Fibroblast of skin of left quadriceps (primary cell): Measurements from ENCODE around the gene TNFRSF8.
A peak's percentile ranks its signal among the peaks of the same experiment; 100 is the strongest.

Source experiments
- DNase-seq, 2 experiments: peaks; one replicate each; pipeline ENCODE4 v3.0.0-alpha.2; 2013; ENCODE audit warnings: low read depth in 2 of 2

TNFRSF8 gene

DNA sequence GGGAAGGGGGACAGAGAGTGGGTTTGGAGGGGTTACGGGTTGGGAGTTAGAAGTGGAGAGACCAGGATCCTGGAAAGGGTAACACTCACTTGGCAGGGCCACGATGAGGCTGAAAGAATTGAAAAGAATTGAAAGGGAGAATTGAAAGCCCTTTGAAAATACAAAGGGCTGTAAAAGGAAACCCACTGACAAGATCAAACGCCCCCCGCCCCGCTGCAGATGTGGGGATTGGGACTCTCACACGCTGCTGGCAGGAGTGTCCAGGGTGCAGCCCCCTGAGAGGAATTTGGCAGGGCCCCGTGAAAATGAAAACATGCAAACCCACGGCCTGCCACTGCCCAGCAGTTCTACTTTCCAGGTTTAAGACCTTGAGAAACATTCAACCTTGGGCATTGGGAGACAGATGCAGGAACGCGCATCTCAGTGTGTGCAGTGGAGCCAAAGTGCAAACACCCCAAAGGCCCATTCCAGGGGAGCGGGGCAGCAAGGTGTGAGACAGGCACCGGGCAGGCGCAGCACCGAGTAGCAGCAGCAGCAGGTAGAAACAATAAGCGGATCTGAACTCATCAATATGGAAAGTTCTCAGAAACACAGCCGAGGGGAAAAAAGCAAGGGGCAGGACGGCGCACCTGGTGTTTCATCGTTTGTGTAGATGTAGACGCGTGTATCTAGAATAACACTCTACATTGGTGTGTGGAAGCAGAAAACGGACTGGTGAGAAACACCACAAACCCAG, 95.4 kb downstream of the TNFRSF8 start:
- DNase-seq, result no peak

- no peak for DNase-seq
Measured at GRCh38 chr1:12159816-12160215, 96.7 kb downstream of the TNFRSF8 start.

DNA sequence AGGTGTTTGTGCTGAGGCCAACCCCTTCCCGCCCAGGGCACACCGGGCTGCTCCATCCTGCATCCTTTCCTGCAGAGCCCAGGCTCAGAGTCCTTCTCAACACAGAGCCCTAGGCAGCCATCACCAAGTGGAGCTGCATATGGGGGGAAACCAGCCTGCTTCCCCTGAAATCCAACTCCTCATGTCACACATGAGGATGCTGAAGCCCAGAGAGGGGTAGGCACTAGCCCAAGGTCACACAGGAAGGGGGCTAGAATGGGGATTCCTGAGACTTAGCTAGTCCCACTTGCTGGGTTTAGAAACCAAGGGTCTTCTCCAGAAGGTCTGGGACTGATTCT, 98.2 kb downstream of the TNFRSF8 start:
- DNase-seq, result no peak

DNA sequence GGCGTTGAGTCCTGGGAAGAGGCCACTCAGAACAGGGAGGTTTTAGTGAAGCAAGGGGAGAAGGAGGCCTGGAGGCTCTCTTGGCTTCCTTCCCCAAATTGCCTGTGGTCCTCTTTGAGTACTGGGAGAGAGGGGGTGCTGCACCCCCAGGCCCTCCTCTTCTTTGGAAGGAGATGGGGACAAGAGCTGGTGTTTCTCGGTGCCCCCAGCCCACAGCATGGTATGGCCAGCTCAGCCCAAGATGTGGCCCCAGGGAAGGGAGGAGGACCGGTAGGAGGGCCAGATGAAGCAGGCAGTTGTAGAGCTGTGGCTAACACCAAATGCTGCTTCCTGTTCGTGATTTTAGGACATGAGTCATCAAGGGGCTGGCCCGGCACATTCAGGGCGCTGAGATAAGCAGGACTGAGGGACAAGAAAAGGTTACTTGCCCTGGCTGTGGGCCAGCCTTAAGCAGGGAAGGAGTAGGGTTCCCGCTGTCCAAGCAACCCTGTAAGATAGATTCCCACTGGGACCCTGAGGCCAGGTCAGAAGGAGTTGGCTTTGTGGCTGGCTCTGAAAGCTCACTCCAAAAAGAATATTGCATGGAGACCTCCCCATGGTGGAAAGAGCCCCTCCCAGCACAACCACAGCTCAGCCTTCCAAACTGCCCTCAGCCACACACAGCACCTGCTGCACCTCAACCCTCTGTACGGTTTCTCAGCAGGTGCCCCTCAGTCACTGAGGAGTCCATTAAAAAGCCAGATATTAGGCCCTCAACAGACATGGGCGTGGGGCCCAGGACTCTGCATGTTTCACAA, 98.8 kb downstream of the TNFRSF8 start:
- peak; percentile 53 to 56 for DNase-seq

DNA sequence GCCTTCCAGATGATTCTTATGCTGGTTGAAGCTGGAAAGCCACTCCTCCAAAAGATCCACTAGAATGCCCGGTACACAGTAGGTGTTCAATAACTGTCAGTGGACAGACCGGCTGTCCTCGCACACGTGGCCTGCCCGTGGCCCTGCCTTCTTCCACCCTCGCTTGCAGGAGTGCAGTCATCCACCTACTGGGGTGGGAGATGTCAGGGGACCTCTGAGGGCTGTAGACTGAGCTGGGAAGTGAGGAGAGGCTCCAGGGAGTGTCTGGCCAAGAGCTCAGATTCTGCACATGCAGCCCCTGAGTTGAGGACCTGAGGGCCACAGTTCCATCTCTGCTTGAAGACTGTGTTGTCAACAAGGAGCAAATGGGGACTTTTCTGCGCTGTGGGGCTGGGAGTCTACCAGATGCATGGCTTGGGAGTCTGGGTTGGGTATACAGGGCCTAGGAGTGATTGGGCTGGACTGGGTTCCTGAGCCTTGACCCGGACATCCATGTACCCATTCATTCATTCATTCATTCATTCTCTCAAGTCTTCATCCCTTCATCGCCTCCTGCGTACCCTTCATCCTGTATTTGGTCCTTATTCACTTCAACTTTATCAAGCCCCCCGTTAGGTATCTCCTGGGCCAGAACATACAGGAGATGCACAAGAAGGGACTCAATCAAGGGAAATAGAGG, 99.5 kb downstream of the TNFRSF8 start:
- no peak for DNase-seq

DNA sequence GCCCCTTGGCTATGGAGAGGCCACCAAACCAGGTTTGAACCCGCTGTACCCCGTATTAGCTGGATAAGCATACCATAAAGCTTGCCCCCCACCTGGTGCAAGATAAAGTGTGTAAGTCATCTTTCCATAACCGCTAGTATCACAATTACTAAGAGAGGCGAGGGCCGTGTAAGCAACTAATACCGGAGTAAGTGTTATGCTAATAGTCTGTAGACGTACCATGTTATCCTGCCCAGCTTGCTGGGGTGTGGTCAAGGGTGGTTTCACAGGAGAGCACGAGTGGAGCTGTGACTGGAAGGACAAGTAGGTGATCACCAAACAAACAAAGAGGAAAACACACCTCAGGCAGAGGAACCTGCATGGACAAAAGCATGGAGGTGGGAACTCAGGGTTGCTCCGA, 100.1 kb downstream of the TNFRSF8 start:
- DNase-seq, result no peak

GRCh38 chr1:12164210-12164609, 101.1 kb downstream of the TNFRSF8 start:
- DNase-seq, result no peak

DNA sequence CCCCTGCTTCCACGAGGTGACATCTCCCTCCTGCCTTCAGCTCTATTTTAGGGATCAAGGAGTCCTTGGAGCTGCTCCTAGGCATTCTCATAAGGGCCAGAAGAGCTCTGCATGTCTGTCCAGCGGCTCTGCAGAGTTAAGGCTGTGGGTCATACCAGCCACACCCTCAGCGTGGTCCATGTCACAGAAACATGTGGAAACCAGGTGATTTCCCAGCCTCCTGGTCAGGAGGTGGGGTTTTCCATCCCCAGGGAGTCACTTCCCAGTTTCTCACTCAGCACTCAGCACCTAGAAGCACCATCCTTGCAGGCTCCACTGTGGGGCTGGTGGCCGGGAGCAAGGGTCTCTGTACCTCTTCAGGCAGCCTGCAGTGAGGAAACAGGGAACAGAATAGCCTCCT, 102.2 kb downstream of the TNFRSF8 start:
- DNase-seq, result no peak

GRCh38 chr1:12166834-12167492, 103.9 kb downstream of the TNFRSF8 start, which contains the start of gene TNFRSF1B:
Gene TNFRSF1B, plus strand, starts transcription at chr1:12166991. Its CDS starts 101 bp downstream, at chr1:12167092.
- DNase-seq, result no peak

- no peak for DNase-seq
Measured at GRCh38 chr1:12167493-12168429, 104.7 kb downstream of the TNFRSF8 start.

DNA sequence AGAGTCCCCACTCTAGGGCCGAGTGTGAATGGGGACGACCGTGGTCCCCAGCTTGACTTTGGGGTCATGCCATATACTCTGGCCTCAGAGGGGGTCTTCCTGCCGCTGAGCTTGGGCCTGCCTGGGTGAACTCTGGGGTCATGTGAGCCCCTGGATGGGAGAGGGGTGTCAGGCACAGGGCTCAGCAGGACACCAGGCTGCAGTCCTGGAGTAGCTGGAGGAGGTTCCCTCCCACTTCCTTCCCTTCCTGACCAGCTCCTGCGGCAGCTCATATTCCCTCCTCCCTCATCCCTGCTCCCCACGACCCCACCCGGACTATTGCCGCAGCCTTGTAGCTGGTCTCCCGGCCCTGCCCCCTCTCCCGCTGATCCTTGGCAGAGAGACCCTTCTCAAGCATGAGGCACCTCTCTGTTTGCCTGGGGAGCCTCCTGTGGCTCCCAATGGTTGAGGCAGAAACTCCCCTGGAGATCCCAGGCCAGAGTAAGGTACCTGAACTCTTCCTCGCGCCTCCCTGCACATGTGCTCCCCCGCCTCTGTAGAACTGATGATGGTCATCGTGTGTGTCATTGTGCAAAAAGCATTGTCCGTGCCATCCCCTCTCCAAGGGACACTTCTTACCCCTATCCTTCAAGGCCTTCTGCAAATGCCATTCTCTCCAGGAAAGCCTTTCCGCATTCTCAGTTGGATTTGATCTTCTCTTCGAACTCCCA, 105.5 kb downstream of the TNFRSF8 start:
- DNase-seq, result no peak

DNA sequence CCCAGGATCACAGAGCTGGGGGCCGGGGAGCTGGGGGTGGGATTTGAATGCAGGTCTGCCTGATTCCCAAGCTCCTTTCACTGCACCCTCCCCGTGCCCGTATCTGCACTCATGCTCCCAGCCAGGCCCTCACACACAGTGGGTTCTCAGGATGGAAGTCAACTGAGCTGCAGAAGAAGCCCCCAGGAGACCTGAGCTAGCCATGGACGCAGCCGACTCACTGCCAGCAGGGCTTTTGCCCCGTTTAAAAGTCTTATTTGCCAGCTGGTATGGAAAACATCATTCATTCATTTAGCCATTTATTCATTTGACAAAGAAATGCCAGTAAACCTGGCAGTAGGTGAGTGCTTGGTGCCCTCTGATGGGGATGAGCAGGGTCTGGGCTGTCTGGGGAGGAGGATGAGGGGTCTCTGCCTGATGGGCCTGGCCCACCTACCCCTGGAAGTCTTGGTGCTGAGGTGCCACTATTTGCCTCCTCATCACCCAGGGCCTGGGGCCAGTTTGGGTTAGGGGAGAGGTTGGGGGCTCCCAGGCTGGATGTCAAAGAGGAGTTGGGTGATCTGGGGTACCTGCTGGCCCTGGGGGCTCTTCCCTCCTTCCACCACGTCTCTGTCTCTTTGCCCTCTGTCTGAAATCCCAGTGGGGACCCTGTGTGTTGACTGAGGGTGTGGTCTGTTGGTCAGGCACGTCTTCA, 106.5 kb downstream of the TNFRSF8 start:
- DNase-seq, result no peak

DNA sequence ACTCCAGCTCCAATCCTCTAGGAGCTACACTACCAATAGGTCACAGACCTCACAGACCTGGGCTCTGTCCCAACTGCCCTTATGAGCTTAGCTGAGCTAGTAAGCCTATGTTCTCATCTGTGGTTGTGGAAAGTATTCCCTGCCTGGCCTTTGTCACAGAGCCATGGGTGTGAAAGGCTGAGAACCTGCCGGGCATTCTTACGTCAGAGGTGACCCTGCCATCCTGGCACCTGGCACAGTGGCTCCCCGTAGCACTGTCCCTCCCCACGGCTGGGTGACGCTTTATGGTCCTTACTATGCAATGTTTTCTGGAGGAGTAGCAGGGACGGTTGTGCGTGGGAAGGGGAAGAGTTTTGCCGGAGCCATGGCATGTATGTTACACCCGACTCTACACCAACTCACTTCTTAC, 107.2 kb downstream of the TNFRSF8 start:
- DNase-seq, result no peak

DNA sequence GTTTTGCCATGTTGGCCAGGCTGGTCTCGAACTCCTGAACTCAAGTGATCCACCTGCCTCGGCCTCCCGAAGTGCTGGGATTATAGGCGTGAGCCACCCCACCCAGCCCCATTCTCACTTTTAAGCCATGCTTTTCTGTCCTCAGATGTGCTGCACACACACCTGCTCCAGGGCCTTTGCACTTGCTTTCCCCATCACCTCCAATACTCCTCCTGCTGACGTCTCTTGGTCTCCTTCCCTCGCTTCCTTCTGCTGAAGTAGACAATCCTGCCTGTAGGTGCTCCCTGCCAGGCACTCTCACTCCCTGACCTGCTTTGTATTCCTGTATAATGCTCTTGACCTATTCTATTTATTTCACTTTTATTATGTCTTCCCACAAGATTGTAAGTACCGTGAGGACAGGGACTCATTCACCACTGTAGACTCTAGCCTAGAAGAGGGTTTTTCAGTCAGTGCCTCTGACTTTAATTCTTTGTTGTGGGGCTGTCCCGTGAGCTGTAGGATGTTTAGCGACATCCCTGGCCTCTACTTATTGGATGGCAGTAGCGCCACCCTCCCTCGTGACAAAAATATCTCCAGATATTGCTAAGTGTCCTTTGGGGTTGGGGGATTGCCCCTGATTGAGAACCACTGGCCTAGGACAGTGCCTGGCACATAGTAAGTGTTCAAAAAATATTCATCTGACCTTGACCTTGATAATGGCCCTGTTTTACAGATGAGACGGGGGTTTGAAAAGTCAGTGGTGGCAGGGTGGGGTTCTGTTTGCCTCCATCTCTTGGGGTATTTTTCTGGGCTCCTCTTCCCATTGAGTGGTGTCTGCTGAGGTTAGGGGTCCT, 108.3 kb downstream of the TNFRSF8 start:
- no peak for DNase-seq

DNA sequence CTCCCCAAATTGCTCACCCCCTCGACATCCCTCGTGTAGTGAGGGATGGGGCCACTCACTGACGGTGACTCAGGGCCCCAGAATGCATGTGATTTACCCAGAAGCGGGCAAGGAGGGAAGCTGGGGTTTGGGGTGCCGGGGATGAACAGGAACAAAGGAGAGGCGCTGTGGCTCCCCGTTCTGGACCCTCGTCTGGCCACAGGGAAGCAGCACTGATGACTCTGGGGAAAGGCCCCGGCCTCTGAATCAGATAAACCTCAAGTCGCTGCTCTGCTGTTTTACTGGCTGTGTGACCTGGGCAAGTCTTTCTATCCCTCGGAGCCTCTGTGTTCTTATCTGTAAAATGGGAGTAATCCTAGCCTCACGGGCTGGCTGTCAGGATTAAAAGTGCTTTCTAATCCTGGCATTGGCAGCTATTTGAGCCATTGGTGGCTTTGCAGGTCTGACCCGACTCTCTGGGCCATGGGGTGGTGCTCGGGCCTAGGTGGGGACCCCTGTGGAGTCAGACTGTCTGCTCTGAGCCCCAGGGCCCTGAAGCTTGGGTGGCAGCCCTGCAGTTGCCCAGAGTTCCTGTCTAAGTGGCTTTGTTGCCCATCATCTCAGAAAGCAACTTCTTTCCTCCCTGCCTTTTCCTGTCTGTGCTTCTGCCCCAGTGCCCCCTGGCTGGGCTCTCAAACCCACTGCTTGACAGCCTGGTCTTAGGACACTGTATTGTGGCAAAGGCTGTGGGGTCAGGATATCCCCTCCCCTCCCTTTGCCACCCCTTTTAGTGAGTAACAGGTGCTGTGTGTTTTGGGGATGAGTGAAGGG, 109.1 kb downstream of the TNFRSF8 start:
- DNase-seq, result no peak

DNA sequence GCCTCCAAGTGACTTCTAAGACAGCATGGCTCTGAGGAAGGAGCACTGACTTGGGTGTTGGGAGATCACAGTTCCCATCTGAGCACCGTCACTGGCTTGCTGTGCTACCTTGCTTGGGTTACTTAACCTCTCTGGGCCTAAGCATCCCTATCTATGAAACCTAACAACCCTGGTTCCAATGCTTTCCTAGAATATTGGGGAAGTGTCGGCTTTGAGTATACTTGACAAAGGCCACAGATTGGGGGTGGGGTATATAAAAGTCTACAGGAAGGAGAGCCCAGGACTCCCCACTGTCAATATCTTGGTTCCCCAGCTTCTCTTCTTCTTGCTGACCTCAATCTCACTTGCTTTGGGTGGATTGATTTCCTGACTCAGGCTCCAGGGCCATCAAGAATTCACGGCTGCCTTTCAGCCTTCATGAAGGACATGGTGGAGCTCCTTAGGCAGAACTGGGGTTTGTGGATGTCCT, 110.0 kb downstream of the TNFRSF8 start:
- DNase-seq, result no peak

DNA sequence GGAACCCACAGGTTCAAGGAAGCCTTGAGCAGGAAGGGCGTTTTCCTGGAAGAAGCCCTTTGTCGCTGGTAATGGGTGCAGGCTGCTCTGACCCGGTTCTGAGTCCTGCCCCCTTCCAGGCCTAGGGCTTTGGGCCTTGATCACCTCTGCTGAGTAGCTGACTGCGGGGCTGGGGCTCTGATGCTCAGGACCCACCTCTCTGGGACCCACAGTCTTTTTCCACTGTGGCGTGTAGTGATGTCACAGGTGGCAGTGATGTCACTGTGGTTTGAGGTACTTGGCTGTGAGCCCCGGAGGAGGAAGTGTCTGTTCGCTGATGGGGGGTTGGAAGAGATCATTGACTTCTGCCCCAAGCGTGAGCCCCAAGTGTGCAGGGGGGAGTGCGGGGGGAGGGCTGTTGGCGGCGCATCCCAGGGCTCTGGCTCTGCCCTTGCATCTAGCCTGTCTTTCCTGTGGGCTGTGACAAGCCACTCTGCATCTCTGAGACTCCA, 110.6 kb downstream of the TNFRSF8 start:
- no peak for DNase-seq
